ENCODE results near the gene IPCEF1. TPM values are rescaled to one million over a fixed set of nuclear protein-coding genes. Genes with fewer than 3 reads are reported as not detected.

The IPCEF1 gene
- total RNA-seq, 1 donor = 0.36 TPM

- Histone ChIP-seq H4K20me1 (ENCODE audit: insufficient read depth, low read length) (no peaks in the 10 kb centered on the region), H3K36me3 (ENCODE audit: insufficient read depth, low read length) (peaks cover 4% of the 10 kb centered on the region), H3K4me2 (ENCODE audit: insufficient read depth, low read length) (no peak overlapping the region), H3K27ac (ENCODE audit: low read depth, low read length) (no peak overlapping the region), H3K27me3 (ENCODE audit: insufficient read depth, low read length) (no peaks in the 10 kb centered on the region), H3K9me3 (ENCODE audit: low read depth, low read length) (no peaks in the 10 kb centered on the region), H2AFZ (ENCODE audit: low read length) (no peak overlapping the region), H3K79me2 (ENCODE audit: insufficient read depth, low read length) (no peaks in the 10 kb centered on the region), H3K4me3 (ENCODE audit: insufficient read depth, low read length) (no peak overlapping the region), H3K4me1 (ENCODE audit: insufficient read depth, low read length) (peaks cover 33% of the 10 kb centered on the region)
- no peak for DNase-seq (ENCODE audit: insufficient read length, low spot score, missing footprints)
- TF ChIP-seq, protein P1, sequence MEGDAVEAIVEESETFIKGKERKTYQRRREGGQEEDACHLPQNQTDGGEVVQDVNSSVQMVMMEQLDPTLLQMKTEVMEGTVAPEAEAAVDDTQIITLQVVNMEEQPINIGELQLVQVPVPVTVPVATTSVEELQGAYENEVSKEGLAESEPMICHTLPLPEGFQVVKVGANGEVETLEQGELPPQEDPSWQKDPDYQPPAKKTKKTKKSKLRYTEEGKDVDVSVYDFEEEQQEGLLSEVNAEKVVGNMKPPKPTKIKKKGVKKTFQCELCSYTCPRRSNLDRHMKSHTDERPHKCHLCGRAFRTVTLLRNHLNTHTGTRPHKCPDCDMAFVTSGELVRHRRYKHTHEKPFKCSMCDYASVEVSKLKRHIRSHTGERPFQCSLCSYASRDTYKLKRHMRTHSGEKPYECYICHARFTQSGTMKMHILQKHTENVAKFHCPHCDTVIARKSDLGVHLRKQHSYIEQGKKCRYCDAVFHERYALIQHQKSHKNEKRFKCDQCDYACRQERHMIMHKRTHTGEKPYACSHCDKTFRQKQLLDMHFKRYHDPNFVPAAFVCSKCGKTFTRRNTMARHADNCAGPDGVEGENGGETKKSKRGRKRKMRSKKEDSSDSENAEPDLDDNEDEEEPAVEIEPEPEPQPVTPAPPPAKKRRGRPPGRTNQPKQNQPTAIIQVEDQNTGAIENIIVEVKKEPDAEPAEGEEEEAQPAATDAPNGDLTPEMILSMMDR (IDR thresholded peaks at IDR 0.05; ENCODE audit: extremely low read depth, low read depth, low read length) = no peak
These were observed 45.6 kb upstream of the IPCEF1 start for GRCh38 chr6:154402081-154402780.

DNA sequence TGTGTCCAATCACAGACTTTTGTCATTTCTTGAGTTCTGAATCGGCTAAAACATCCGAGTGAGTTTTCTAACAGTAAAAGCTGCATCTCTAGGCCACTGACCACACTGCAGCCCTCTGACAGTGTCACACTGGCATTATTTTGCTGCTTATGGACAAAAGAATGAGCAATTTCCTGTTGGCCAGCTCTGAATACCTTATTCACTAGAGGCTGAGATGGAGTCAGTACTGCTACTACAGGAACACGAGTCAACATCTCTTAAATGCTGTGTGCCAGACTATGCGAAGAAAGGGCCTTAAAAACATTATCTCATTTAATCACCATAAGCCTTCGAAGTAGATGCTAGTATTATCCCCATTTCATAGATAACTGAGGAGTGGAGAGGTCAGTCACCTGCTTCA is 42.5 kb upstream of the IPCEF1 start:
- Histone ChIP-seq H3K79me2 (ENCODE audit: insufficient read depth, low read length) (no peaks in the 10 kb centered on the region), H3K27me3 (ENCODE audit: insufficient read depth, low read length) (no peaks in the 10 kb centered on the region), H2AFZ (ENCODE audit: low read length) (no peak overlapping the region), H3K27ac (ENCODE audit: low read depth, low read length) (no peak overlapping the region), H3K4me2 (ENCODE audit: insufficient read depth, low read length) (no peak overlapping the region), H3K4me3 (ENCODE audit: insufficient read depth, low read length) (no peak overlapping the region), H3K9me3 (ENCODE audit: low read depth, low read length) (no peaks in the 10 kb centered on the region), H4K20me1 (ENCODE audit: insufficient read depth, low read length) (no peaks in the 10 kb centered on the region), H3K4me1 (ENCODE audit: insufficient read depth, low read length) (peaks cover 17% of the 10 kb centered on the region), H3K36me3 (ENCODE audit: insufficient read depth, low read length) (peaks cover 4% of the 10 kb centered on the region)
- no peak for DNase-seq (ENCODE audit: insufficient read length, low spot score, missing footprints)
- TF ChIP-seq, protein P1 (IDR thresholded peaks at IDR 0.05; ENCODE audit: extremely low read depth, low read depth, low read length) = no peak

GRCh38 chr6:154397491-154398195 is 41.0 kb upstream of the IPCEF1 start:
- DNase-seq (ENCODE audit: insufficient read length, low spot score, missing footprints) = no peak
- Histone ChIP-seq H3K4me1 (ENCODE audit: insufficient read depth, low read length) (peaks cover 8% of the 10 kb centered on the region), H3K36me3 (ENCODE audit: insufficient read depth, low read length) (peaks cover 4% of the 10 kb centered on the region), H3K27ac (ENCODE audit: low read depth, low read length) (no peak overlapping the region), H3K79me2 (ENCODE audit: insufficient read depth, low read length) (no peaks in the 10 kb centered on the region), H3K4me3 (ENCODE audit: insufficient read depth, low read length) (no peak overlapping the region), H3K9me3 (ENCODE audit: low read depth, low read length) (no peaks in the 10 kb centered on the region), H2AFZ (ENCODE audit: low read length) (no peak overlapping the region), H3K4me2 (ENCODE audit: insufficient read depth, low read length) (no peak overlapping the region), H3K27me3 (ENCODE audit: insufficient read depth, low read length) (no peaks in the 10 kb centered on the region), H4K20me1 (ENCODE audit: insufficient read depth, low read length) (no peaks in the 10 kb centered on the region)
- TF ChIP-seq, protein P1 (IDR thresholded peaks at IDR 0.05; ENCODE audit: extremely low read depth, low read depth, low read length) = no peak

DNA sequence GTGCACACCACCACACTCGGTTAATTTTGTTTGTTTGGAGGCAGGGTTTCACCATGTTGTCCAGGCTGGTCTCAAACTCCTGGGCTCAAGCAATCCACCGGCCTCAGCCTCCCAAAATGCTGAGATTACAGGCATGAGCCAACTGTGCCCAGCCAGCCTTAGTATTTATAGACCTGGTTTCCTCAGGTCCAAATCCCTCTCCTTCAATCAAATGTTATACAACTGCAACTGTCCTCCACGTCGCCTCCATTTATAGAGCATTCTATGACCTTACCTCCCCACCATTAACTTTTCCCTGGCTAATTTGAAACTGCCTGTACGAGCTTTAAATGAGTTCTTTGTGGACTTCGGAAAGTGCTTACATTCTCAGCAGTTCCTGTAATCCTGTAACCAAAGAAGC is 39.3 kb upstream of the IPCEF1 start:
- DNase-seq (ENCODE audit: insufficient read length, low spot score, missing footprints) = no peak
- TF ChIP-seq, protein P1 (IDR thresholded peaks at IDR 0.05; ENCODE audit: extremely low read depth, low read depth, low read length) = no peak
- no peaks in the 10 kb centered on the region for H3K79me2 ChIP-seq (ENCODE audit: insufficient read depth, low read length)
- no peak overlapping the region for H3K4me3 ChIP-seq (ENCODE audit: insufficient read depth, low read length)
- H4K20me1 ChIP-seq (ENCODE audit: insufficient read depth, low read length) = no peaks in the 10 kb centered on the region
- H3K36me3 ChIP-seq (ENCODE audit: insufficient read depth, low read length) = peaks cover 4% of the 10 kb centered on the region
- no peak overlapping the region for H2AFZ ChIP-seq (ENCODE audit: low read length)
- H3K27ac ChIP-seq (ENCODE audit: low read depth, low read length) = no peak overlapping the region
- peaks cover 8% of the 10 kb centered on the region for H3K4me1 ChIP-seq (ENCODE audit: insufficient read depth, low read length)
- H3K4me2 ChIP-seq (ENCODE audit: insufficient read depth, low read length) = no peak overlapping the region
- no peaks in the 10 kb centered on the region for H3K27me3 ChIP-seq (ENCODE audit: insufficient read depth, low read length)
- no peaks in the 10 kb centered on the region for H3K9me3 ChIP-seq (ENCODE audit: low read depth, low read length)

All from osteoblast (primary cell).